ENCODE data around the gene WNT11. TPM values are rescaled to one million over a fixed set of nuclear protein-coding genes. Genes with fewer than 3 reads are reported as not detected.

The WNT11 gene
- total RNA-seq, 1 donor from 2014 or later: 0.37 TPM

GRCh38 chr11:76229690-76230240 is 23.5 kb upstream of the WNT11 start:
- H3K9me3 Mint-ChIP-seq (ENCODE audit: unreplicated experiment): peaks cover 11% of the 10 kb centered on the region
- peaks cover 1% of the 10 kb centered on the region for H3K4me1 Mint-ChIP-seq (ENCODE audit: low read depth, unreplicated experiment)
- no peak for DNase-seq
- H3K27ac Mint-ChIP-seq (ENCODE audit: unreplicated experiment): no peak overlapping the region
- peaks cover 7% of the 10 kb centered on the region for H3K27me3 Mint-ChIP-seq (ENCODE audit: unreplicated experiment)
- TF ChIP-seq, protein P1, sequence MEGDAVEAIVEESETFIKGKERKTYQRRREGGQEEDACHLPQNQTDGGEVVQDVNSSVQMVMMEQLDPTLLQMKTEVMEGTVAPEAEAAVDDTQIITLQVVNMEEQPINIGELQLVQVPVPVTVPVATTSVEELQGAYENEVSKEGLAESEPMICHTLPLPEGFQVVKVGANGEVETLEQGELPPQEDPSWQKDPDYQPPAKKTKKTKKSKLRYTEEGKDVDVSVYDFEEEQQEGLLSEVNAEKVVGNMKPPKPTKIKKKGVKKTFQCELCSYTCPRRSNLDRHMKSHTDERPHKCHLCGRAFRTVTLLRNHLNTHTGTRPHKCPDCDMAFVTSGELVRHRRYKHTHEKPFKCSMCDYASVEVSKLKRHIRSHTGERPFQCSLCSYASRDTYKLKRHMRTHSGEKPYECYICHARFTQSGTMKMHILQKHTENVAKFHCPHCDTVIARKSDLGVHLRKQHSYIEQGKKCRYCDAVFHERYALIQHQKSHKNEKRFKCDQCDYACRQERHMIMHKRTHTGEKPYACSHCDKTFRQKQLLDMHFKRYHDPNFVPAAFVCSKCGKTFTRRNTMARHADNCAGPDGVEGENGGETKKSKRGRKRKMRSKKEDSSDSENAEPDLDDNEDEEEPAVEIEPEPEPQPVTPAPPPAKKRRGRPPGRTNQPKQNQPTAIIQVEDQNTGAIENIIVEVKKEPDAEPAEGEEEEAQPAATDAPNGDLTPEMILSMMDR (IDR thresholded peaks at IDR 0.05; ENCODE audit: partially characterized antibody, unreplicated experiment): no peak
- H3K4me3 Mint-ChIP-seq (ENCODE audit: unreplicated experiment): no peak overlapping the region
- H3K36me3 Mint-ChIP-seq (ENCODE audit: unreplicated experiment): no peaks in the 10 kb centered on the region

GRCh38 chr11:76228875-76229149 is 22.5 kb upstream of the WNT11 start:
- Mint-ChIP-seq H3K4me3 (ENCODE audit: unreplicated experiment) (no peak overlapping the region), H3K9me3 (ENCODE audit: unreplicated experiment) (peaks cover 7% of the 10 kb centered on the region), H3K4me1 (ENCODE audit: low read depth, unreplicated experiment) (no peaks in the 10 kb centered on the region), H3K27me3 (ENCODE audit: unreplicated experiment) (peaks cover 4% of the 10 kb centered on the region), H3K27ac (ENCODE audit: unreplicated experiment) (no peak overlapping the region), H3K36me3 (ENCODE audit: unreplicated experiment) (no peaks in the 10 kb centered on the region)
- TF ChIP-seq, protein P1 (IDR thresholded peaks at IDR 0.05; ENCODE audit: partially characterized antibody, unreplicated experiment): no peak
- DNase-seq: no peak

- Mint-ChIP-seq H3K36me3 (ENCODE audit: unreplicated experiment) (no peaks in the 10 kb centered on the region), H3K4me1 (ENCODE audit: low read depth, unreplicated experiment) (no peaks in the 10 kb centered on the region), H3K9me3 (ENCODE audit: unreplicated experiment) (peaks cover 7% of the 10 kb centered on the region), H3K27ac (ENCODE audit: unreplicated experiment) (peak overlapping the region; percentile 8), H3K27me3 (ENCODE audit: unreplicated experiment) (peaks cover 2% of the 10 kb centered on the region), H3K4me3 (ENCODE audit: unreplicated experiment) (no peak overlapping the region)
- TF ChIP-seq, protein P1 (IDR thresholded peaks at IDR 0.05; ENCODE audit: partially characterized antibody, unreplicated experiment): no peak
- no peak for DNase-seq
Observed at GRCh38 chr11:76228071-76228874, 22.0 kb upstream of the WNT11 start.

- no peak for DNase-seq
- no peaks in the 10 kb centered on the region for H3K4me1 Mint-ChIP-seq (ENCODE audit: low read depth, unreplicated experiment)
- peaks cover 2% of the 10 kb centered on the region for H3K27me3 Mint-ChIP-seq (ENCODE audit: unreplicated experiment)
- TF ChIP-seq, protein P1 (IDR thresholded peaks at IDR 0.05; ENCODE audit: partially characterized antibody, unreplicated experiment): no peak
- H3K27ac Mint-ChIP-seq (ENCODE audit: unreplicated experiment): no peak overlapping the region
- peaks cover 7% of the 10 kb centered on the region for H3K9me3 Mint-ChIP-seq (ENCODE audit: unreplicated experiment)
- H3K4me3 Mint-ChIP-seq (ENCODE audit: unreplicated experiment): no peak overlapping the region
- no peaks in the 10 kb centered on the region for H3K36me3 Mint-ChIP-seq (ENCODE audit: unreplicated experiment)
Observed at GRCh38 chr11:76226626-76227025, 20.3 kb upstream of the WNT11 start.

DNA sequence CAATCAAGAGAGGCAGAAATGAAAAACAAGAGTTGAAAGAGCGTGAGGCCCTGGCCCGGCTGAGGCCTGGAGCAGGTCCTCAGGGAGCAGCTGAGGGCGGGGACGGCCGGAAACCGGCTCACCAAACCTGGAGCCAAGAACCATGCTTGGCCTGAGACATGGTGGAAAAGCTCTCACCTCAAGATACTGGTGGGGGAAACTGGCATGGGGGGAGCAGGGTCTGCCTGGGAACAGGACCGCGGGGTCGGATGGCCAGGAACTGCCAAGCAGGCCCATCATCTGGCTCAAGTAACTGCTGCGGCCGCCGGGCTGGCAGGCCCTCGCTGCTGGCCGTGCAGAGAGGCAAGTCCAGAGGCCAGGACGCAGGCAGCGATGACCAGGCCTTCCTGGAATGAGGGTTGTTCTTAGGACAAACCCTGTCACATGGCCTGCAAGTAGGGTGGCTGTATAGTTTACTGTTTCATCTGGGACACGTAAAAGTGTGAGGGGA is 18.9 kb upstream of the WNT11 start:
- Mint-ChIP-seq H3K9me3 (ENCODE audit: unreplicated experiment) (peaks cover 7% of the 10 kb centered on the region), H3K27me3 (ENCODE audit: unreplicated experiment) (peaks cover 2% of the 10 kb centered on the region), H3K4me3 (ENCODE audit: unreplicated experiment) (no peak overlapping the region), H3K27ac (ENCODE audit: unreplicated experiment) (no peak overlapping the region), H3K4me1 (ENCODE audit: low read depth, unreplicated experiment) (no peaks in the 10 kb centered on the region), H3K36me3 (ENCODE audit: unreplicated experiment) (no peaks in the 10 kb centered on the region)
- no peak for DNase-seq
- TF ChIP-seq, protein P1 (IDR thresholded peaks at IDR 0.05; ENCODE audit: partially characterized antibody, unreplicated experiment): no peak

All from glutamatergic neuron (in vitro differentiated cells).